PC-3 (cell line): ENCODE measurements around the gene EBP. TPM values are rescaled to one million over a fixed set of nuclear protein-coding genes. Genes with fewer than 3 reads are reported as not detected.

Experiments used
- ATAC-seq: fragments of 200-7000 bp; cut with Tn5 transposase; 2 replicates; pipeline ENCODE4 v1.9.1; 2020; ENCODE audit warnings: mild to moderate bottlenecking, moderate library complexity
- BruUV-seq: library from RNA; stranded (reverse); fragments of 400-500 nt; replicated peaks from 2 replicates; lab custom pipeline; 2021; lab: Mats Ljungman, UMichigan
- CTCF ChIA-PET: fragments of 300-600 bp; sonication (Branson Sonifier 250); formaldehyde crosslinking; loops from one replicate; lab custom pipeline; 2022; ENCODE audit warnings: antibody characterized with exemption; lab: Charles Lee
- POLR2A ChIA-PET: fragments of 300-600 bp; sonication (Branson Sonifier 250); formaldehyde crosslinking; loops from one replicate; lab custom pipeline; 2022; ENCODE audit warnings: antibody characterized with exemption; ENCODE audit not compliant: unreplicated experiment; lab: Charles Lee
- DNase-seq: peaks from one replicate; pipeline ENCODE4 v3.0.0-alpha.2; 2015
- H2AFZ ChIP-seq: fragments of 300-600 bp; sonication (generic); 2 replicates; pipeline ENCODE4 v1.6.0; 2016; ENCODE audit warnings: antibody characterized with exemption, low read length
- H3F3A ChIP-seq: fragments of 300-600 bp; sonication (generic); one replicate; pipeline ENCODE4 v1.6.0; 2017; ENCODE audit warnings: antibody characterized with exemption, low read length, control low read depth, mild to moderate bottlenecking; ENCODE audit not compliant: unreplicated experiment
- H3K27ac ChIP-seq: fragments of 300-600 bp; sonication (generic); 2 replicates; pipeline ENCODE4 v1.5.1; 2016; ENCODE audit warnings: mild to moderate bottlenecking, low read length
- H3K27me3 ChIP-seq: fragments of 300-600 bp; sonication (generic); 2 replicates; pipeline ENCODE4 v1.6.1; 2016; ENCODE audit warnings: low read length, mixed read lengths
- H3K36me3 ChIP-seq: fragments of 300-600 bp; sonication (generic); 2 replicates; pipeline ENCODE4 v1.6.1; 2016; ENCODE audit warnings: low read depth, mixed run types, low read length, mixed read lengths
- H3K4me1 ChIP-seq: fragments of 300-600 bp; sonication (generic); 2 replicates; pipeline ENCODE4 v1.5.1; 2016; ENCODE audit warnings: low read length; ENCODE audit not compliant: insufficient read depth
- H3K4me2 ChIP-seq: fragments of 300-600 bp; sonication (generic); 2 replicates; pipeline ENCODE4 v1.6.0; 2016; ENCODE audit warnings: low read length
- H3K4me3 ChIP-seq: fragments of 300-600 bp; sonication (generic); 2 replicates; pipeline ENCODE4 v1.5.1; 2016; ENCODE audit warnings: mild to moderate bottlenecking, low read length, mixed read lengths
- H3K79me2 ChIP-seq: fragments of 300-600 bp; sonication (generic); 2 replicates; pipeline ENCODE4 v1.6.1; 2017; ENCODE audit warnings: low read length, mixed read lengths
- H3K9ac ChIP-seq: fragments of 300-600 bp; sonication (generic); 2 replicates; pipeline ENCODE4 v1.6.0; 2016; ENCODE audit warnings: mild to moderate bottlenecking, low read length
- H3K9me2 ChIP-seq: fragments of 300-600 bp; sonication (generic); replicated peaks from 2 replicates; pipeline ENCODE4 v1.6.1; 2016; ENCODE audit warnings: mixed run types, low read length, mixed read lengths
- H3K9me3 ChIP-seq: fragments of 300-600 bp; sonication (generic); 2 replicates; pipeline ENCODE4 v1.6.1; 2016; ENCODE audit warnings: low read length, mixed read lengths
- H4K20me1 ChIP-seq: fragments of 300-600 bp; sonication (generic); 2 replicates; pipeline ENCODE4 v1.6.1; 2016; ENCODE audit warnings: low read length, mixed read lengths
- EZH2 ChIP-seq: fragments of 300-600 bp; sonication (generic); IDR thresholded peaks from one replicate; pipeline ENCODE4 v1.6.1; 2017; ENCODE audit warnings: antibody characterized with exemption, mild to moderate bottlenecking, low read length; ENCODE audit not compliant: unreplicated experiment
- EZH2phosphoT487 ChIP-seq: fragments of 300-600 bp; sonication (generic); IDR thresholded peaks from 2 replicates; pipeline ENCODE4 v1.6.1; 2018; ENCODE audit warnings: mild to moderate bottlenecking, antibody characterized with exemption, low read length, borderline replicate concordance
- intact Hi-C: fragments of 100-400 bp; cut with micrococcal nuclease; formaldehyde crosslinking; loops from 2 replicates; pipeline ENCODE4 v1.9.0; 2023
- total RNA-seq: library from RNA; depleted of rRNA; stranded (reverse); fragments of >200 nt; gene quantifications from 2 replicates; pipeline ENCODE4 v1.2.3, GENCODE V29; 2014
- TF ChIP-seq, protein P1 (sequence below): fragments of 300-600 bp; sonication (generic); conservative IDR thresholded peaks from 2 replicates; pipeline ENCODE4 v1.5.1; 2017; ENCODE audit warnings: antibody characterized with exemption, low read depth, mild to moderate bottlenecking, low read length

Gene EBP
- total RNA-seq, 1 experiment from 2014 or later, result 307 TPM

DNA sequence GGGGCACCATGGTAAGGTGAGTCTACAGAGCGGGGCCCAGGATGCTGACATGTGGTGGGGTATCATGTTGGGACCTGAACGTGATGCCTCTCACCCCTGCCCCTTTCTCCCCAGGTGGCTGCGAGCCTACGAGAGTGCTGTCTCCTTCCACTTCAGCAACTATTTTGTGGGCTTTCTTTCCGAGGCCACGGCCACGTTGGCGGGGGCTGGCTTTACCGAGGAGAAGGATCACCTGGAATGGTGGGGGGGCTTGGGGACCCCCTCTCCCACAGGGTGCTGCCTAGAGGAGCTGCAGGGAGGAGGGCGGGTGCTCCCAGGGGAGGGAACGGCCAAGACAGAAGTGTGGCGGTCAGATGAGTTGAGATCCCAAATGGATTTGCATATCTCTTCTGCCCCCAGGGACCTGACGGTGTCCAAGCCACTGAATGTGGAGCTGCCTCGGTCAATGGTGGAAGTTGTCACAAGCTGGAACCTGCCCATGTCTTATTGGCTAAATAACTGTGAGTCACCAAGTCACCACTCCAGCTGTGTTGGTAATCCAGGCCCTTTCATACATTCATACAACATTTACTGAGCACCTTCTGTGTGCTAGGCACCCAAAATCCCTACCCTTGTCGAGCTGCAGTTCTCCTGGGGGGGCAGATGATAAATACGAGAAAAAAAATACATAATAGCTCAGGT lies 7.3 kb upstream of the EBP start:
- no peaks in the 10 kb centered on the region for H3K27me3 ChIP-seq
- no peaks in the 10 kb centered on the region for H3F3A ChIP-seq
- no peak for ATAC-seq
- DNase-seq, result no peak
- H3K9ac ChIP-seq, result no peak overlapping the region
- H2AFZ ChIP-seq, result no peak overlapping the region
- CTCF ChIA-PET, result no interaction called here
- no peaks in the 10 kb centered on the region for H3K36me3 ChIP-seq
- POLR2A ChIA-PET, result no interaction called here
- 0 out of 2 replicates have a peak, but pooled peaks cover 6% of the 10 kb centered on the region for H3K4me1 ChIP-seq
- no peak overlapping the region for H3K4me2 ChIP-seq
- H3K9me2 ChIP-seq, result no peaks in the 10 kb centered on the region
- H3K27ac ChIP-seq, result no peak overlapping the region
- intact Hi-C loops, result no loop called here
- H4K20me1 ChIP-seq, result no peaks in the 10 kb centered on the region
- TF ChIP-seq EZH2phosphoT487 (no peak), EZH2 (no peak)
- TF ChIP-seq, protein P1, sequence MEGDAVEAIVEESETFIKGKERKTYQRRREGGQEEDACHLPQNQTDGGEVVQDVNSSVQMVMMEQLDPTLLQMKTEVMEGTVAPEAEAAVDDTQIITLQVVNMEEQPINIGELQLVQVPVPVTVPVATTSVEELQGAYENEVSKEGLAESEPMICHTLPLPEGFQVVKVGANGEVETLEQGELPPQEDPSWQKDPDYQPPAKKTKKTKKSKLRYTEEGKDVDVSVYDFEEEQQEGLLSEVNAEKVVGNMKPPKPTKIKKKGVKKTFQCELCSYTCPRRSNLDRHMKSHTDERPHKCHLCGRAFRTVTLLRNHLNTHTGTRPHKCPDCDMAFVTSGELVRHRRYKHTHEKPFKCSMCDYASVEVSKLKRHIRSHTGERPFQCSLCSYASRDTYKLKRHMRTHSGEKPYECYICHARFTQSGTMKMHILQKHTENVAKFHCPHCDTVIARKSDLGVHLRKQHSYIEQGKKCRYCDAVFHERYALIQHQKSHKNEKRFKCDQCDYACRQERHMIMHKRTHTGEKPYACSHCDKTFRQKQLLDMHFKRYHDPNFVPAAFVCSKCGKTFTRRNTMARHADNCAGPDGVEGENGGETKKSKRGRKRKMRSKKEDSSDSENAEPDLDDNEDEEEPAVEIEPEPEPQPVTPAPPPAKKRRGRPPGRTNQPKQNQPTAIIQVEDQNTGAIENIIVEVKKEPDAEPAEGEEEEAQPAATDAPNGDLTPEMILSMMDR, result no peak
- H3K4me3 ChIP-seq, result no peak overlapping the region
- BruUV-seq, result no TSS peak
- no peaks in the 10 kb centered on the region for H3K9me3 ChIP-seq
- H3K79me2 ChIP-seq, result peaks cover 9% of the 10 kb centered on the region; the same call in 1 of the 2 replicates

DNA sequence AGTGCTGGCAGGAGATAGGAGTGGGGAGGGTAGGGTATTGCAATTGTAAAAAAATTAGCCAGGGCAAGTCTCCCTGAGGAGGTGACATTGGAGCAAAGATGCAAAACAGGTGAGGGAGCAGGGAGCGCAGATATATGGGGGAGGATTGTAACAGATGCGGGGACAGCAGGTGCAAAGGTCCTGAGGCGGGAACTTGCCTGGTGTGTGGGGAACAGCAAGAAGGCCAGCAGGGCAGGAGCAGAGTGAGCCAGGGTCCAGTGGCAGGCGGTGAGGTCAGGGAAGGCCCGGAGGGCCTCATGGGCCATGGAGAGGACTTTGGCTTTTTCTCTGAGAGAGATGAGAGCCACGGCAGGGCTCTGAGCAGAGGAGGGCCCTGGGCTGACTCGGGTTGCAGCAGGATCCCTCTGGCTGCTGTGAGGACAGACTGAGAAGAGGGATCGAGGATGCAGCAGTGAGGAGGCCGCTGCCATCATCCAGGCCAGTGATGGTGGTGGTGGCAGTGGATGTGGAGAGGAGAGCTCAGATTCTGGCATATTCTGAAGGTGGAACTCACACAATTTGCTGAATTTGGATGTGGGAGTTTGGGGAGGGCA lies 6.6 kb upstream of the EBP start:
- Histone ChIP-seq H3K27ac (no peak overlapping the region), H3K4me2 (no peak overlapping the region), H3K27me3 (no peaks in the 10 kb centered on the region), H3K4me3 (no peak overlapping the region), H3K9me3 (no peaks in the 10 kb centered on the region), H4K20me1 (no peaks in the 10 kb centered on the region), H3F3A (no peaks in the 10 kb centered on the region), H3K79me2 (0 out of 2 replicates have a peak, but pooled peaks cover 2% of the 10 kb centered on the region), H2AFZ (no peak overlapping the region), H3K36me3 (no peaks in the 10 kb centered on the region), H3K4me1 (0 out of 2 replicates have a peak, but pooled peaks cover 1% of the 10 kb centered on the region), H3K9ac (no peak overlapping the region), H3K9me2 (no peaks in the 10 kb centered on the region)
- ChIA-PET POLR2A (no interaction called here), CTCF (no interaction called here)
- intact Hi-C loops, result no loop called here
- DNase-seq (no peak), ATAC-seq (no peak)
- TF ChIP-seq EZH2phosphoT487, result no peak
- TF ChIP-seq, protein P1, result no peak
- TF ChIP-seq EZH2, result no peak
- BruUV-seq, result no TSS peak

DNA sequence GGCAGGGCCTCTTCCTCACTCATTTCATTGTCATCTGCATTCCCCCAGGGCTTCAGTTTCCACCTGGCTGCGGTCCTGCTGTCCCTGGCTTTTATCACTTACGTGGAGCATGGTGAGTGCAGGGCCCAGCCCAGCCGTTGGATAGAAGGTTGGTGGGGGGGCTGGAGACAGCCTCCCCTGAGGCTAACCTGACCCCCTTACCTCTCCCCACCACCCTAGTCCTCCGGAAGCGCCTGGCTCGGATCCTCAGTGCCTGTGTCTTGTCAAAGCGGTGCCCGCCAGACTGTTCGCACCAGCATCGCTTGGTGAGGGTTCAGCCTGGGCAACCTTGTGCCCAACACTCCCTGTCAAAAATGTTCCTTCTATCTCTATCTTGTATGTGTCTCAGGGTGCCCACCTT lies 5.8 kb upstream of the EBP start:
- no peaks in the 10 kb centered on the region for H3K79me2 ChIP-seq
- BruUV-seq, result no TSS peak
- ChIA-PET CTCF (no interaction called here), POLR2A (no interaction called here)
- TF ChIP-seq EZH2phosphoT487, result no peak
- TF ChIP-seq, protein P1, result no peak
- TF ChIP-seq EZH2, result no peak
- H3K4me3 ChIP-seq, result no peak overlapping the region
- no peaks in the 10 kb centered on the region for H3K4me1 ChIP-seq
- intact Hi-C loops, result no loop called here
- H3K9me3 ChIP-seq, result no peaks in the 10 kb centered on the region
- no peak for DNase-seq
- no peak for ATAC-seq
- no peak overlapping the region for H2AFZ ChIP-seq
- H3K4me2 ChIP-seq, result no peak overlapping the region
- no peaks in the 10 kb centered on the region for H4K20me1 ChIP-seq
- H3K36me3 ChIP-seq, result no peaks in the 10 kb centered on the region
- no peaks in the 10 kb centered on the region for H3K9me2 ChIP-seq
- H3K27ac ChIP-seq, result no peak overlapping the region
- H3K9ac ChIP-seq, result no peak overlapping the region
- H3F3A ChIP-seq, result no peaks in the 10 kb centered on the region
- no peaks in the 10 kb centered on the region for H3K27me3 ChIP-seq
